ENCODE measurements around the gene DCTD. TPM values are rescaled to one million over a fixed set of nuclear protein-coding genes. Genes with fewer than 3 reads are reported as not detected.

The DCTD gene
- total RNA-seq, 1 experiment from 2014 or later = 100 TPM

- no peak overlapping the region for H2AK5ac ChIP-seq (ENCODE audit: insufficient read length, low read length)
- H2BK20ac ChIP-seq (ENCODE audit: low read depth, low read length, poor library complexity, severe bottlenecking) = no peak overlapping the region
- no peaks in the 10 kb centered on the region for H4K20me1 ChIP-seq (ENCODE audit: control insufficient read depth, insufficient read depth, insufficient read length)
- no peaks in the 10 kb centered on the region for H3K4me1 Mint-ChIP-seq
- no peak overlapping the region for H3K9ac ChIP-seq (ENCODE audit: extremely low read depth, insufficient read length, low read length)
- no peak for TF ChIP-seq CTCF (conservative IDR thresholded peaks at IDR 0.05)
- no peak overlapping the region for H3K4me2 ChIP-seq (ENCODE audit: insufficient read depth, insufficient read length, low read length)
- H2BK120ac ChIP-seq (ENCODE audit: low read depth, low read length, poor library complexity, severe bottlenecking) = no peak overlapping the region
- no peak overlapping the region for H3T11ph ChIP-seq (ENCODE audit: low read length)
- no peak overlapping the region for H4K8ac ChIP-seq (replicated peaks; ENCODE audit: insufficient read length, low read depth, low read length)
- H2BK12ac ChIP-seq (ENCODE audit: insufficient read length, low read depth, low read length) = no peak overlapping the region
- no peak overlapping the region for H3K56ac ChIP-seq (ENCODE audit: insufficient read length, low read depth, low read length)
- H3K4me1 ChIP-seq (ENCODE audit: insufficient read depth, low read length) = no peaks in the 10 kb centered on the region
- no peak overlapping the region for H3K14ac ChIP-seq (ENCODE audit: insufficient read depth, low read length)
- H3K27me3 Mint-ChIP-seq (ENCODE audit: low read depth) = no peaks in the 10 kb centered on the region
- no peaks in the 10 kb centered on the region for H3K27me3 ChIP-seq (ENCODE audit: insufficient read depth, low read length)
- H3K27ac ChIP-seq (ENCODE audit: insufficient read length, low read depth, low read length) = no peak overlapping the region
- WGBS (ENCODE audit: extremely low coverage, insufficient read length, low lambda C conversion rate) = no CpG with 5 or more reads among the region's 15 CpGs
- H2BK15ac ChIP-seq (ENCODE audit: low read depth, low read length) = no peak overlapping the region
- no peak overlapping the region for H4K5ac ChIP-seq (ENCODE audit: insufficient read length, low read depth, low read length)
- no peak overlapping the region for H3K27ac Mint-ChIP-seq
- H3K36me3 Mint-ChIP-seq (ENCODE audit: insufficient read depth in 1 of 3, low read depth in 3 of 3) = 0 out of 7 replicates have a peak, but pooled peaks cover 0 to 2% (median 0%) of the 10 kb centered on the region in 3 experiments
- no peaks in the 10 kb centered on the region for H3K9me3 Mint-ChIP-seq
- H2AFZ ChIP-seq (ENCODE audit: low read length) = no peak overlapping the region
- no peak overlapping the region for H3K4ac ChIP-seq (ENCODE audit: low read depth, low read length)
- H4K91ac ChIP-seq (ENCODE audit: insufficient read length, low read depth, low read length) = no peak overlapping the region
- H3K9me3 ChIP-seq (ENCODE audit: control insufficient read depth, low read depth, low read length) = no peaks in the 10 kb centered on the region
- DNase-seq = no peak
- no peaks in the 10 kb centered on the region for H3K79me1 ChIP-seq (ENCODE audit: insufficient read depth, low read depth, low read length, poor library complexity, severe bottlenecking)
- H3K18ac ChIP-seq (ENCODE audit: insufficient read length, low read depth, low read length) = no peak overlapping the region
- H3K23me2 ChIP-seq (ENCODE audit: insufficient read length, low read depth, low read length, poor library complexity, severe bottlenecking) = no peaks in the 10 kb centered on the region
- no peak overlapping the region for H3K23ac ChIP-seq (ENCODE audit: insufficient read length, low read depth, low read length)
- no peak overlapping the region for H2BK5ac ChIP-seq (ENCODE audit: insufficient read length, low read length)
- H3K4me3 Mint-ChIP-seq = no peak overlapping the region
- H3K79me2 ChIP-seq (ENCODE audit: insufficient read depth, low read length) = no peaks in the 10 kb centered on the region
Observed at GRCh38 chr4:182873289-182873688, 43.9 kb downstream of the DCTD start.
